DND-41 (cell line): Measurements from ENCODE around the gene HOXC5.

Experiments
- ATAC-seq: fragments of 200-7000 bp; cut with Tn5 transposase; 3 replicates; pipeline ENCODE4 v1.9.1; 2021; ENCODE audit warnings: low read depth; ENCODE audit not compliant: insufficient read depth
- DNase-seq: peaks from one replicate; pipeline ENCODE4 v3.0.0-alpha.2; 2020
- H2AFZ ChIP-seq: 2 replicates; pipeline ENCODE4 v1.6.0; 2012; ENCODE audit warnings: low read depth, low read length
- H3K27ac ChIP-seq: 2 replicates; pipeline ENCODE4 v1.5.1; 2012; ENCODE audit warnings: low read length, inconsistent platforms
- H3K27me3 ChIP-seq: fragments of 200-600 bp; sonication (generic); 2 replicates; pipeline ENCODE4 v1.6.0; 2012; ENCODE audit warnings: low read length, mild to moderate bottlenecking, inconsistent platforms; ENCODE audit not compliant: insufficient read depth, poor library complexity
- H3K36me3 ChIP-seq: 2 replicates; pipeline ENCODE4 v1.5.1; 2012; ENCODE audit warnings: low read length, inconsistent platforms; ENCODE audit not compliant: insufficient read depth
- H3K4me1 ChIP-seq: 2 replicates; pipeline ENCODE4 v1.5.1; 2012; ENCODE audit warnings: mild to moderate bottlenecking, low read length; ENCODE audit not compliant: insufficient read depth
- H3K4me2 ChIP-seq: 2 replicates; pipeline ENCODE4 v1.6.0; 2012; ENCODE audit warnings: mild to moderate bottlenecking, moderate library complexity, low read length, inconsistent platforms; ENCODE audit not compliant: insufficient read depth
- H3K4me3 ChIP-seq, 2 experiments: fragments of 200-600 bp in 1 of 2; shearing (Covaris generic) in 1 of 2; 2 replicates each; pipeline ENCODE4 v1.5.1; 2012 to 2016; ENCODE audit warnings: inconsistent platforms in 2 of 2, low read length in 2 of 2, mild to moderate bottlenecking in 2 of 2, low read depth in 1 of 2, moderate library complexity in 1 of 2
- H3K79me2 ChIP-seq: 2 replicates; pipeline ENCODE4 v1.6.0; 2012; ENCODE audit warnings: low read length, inconsistent platforms; ENCODE audit not compliant: insufficient read depth
- H3K9ac ChIP-seq: 2 replicates; pipeline ENCODE4 v1.6.0; 2012; ENCODE audit warnings: low read depth, mild to moderate bottlenecking, inconsistent platforms, low read length, moderate library complexity
- H3K9me3 ChIP-seq: 2 replicates; pipeline ENCODE4 v1.5.1; 2012; ENCODE audit warnings: low read length, moderate library complexity, mild to moderate bottlenecking, inconsistent platforms; ENCODE audit not compliant: insufficient read depth, severe bottlenecking
- H4K20me1 ChIP-seq: 2 replicates; pipeline ENCODE4 v1.6.0; 2012; ENCODE audit warnings: low read length; ENCODE audit not compliant: insufficient read depth
- EZH2 ChIP-seq: IDR thresholded peaks from 3 replicates; pipeline ENCODE4 v1.6.1; 2012; ENCODE audit warnings: borderline replicate concordance, low read depth, mild to moderate bottlenecking, moderate library complexity, low read length, inconsistent platforms; ENCODE audit not compliant: severe bottlenecking
- TF ChIP-seq, protein P1 (sequence below): IDR thresholded peaks from 2 replicates; pipeline ENCODE4 v1.5.1; 2012; ENCODE audit warnings: borderline replicate concordance, low read length, moderate library complexity, mild to moderate bottlenecking; ENCODE audit not compliant: poor library complexity, severe bottlenecking; ENCODE audit errors: extremely low read depth

The HOXC5 gene

DNA sequence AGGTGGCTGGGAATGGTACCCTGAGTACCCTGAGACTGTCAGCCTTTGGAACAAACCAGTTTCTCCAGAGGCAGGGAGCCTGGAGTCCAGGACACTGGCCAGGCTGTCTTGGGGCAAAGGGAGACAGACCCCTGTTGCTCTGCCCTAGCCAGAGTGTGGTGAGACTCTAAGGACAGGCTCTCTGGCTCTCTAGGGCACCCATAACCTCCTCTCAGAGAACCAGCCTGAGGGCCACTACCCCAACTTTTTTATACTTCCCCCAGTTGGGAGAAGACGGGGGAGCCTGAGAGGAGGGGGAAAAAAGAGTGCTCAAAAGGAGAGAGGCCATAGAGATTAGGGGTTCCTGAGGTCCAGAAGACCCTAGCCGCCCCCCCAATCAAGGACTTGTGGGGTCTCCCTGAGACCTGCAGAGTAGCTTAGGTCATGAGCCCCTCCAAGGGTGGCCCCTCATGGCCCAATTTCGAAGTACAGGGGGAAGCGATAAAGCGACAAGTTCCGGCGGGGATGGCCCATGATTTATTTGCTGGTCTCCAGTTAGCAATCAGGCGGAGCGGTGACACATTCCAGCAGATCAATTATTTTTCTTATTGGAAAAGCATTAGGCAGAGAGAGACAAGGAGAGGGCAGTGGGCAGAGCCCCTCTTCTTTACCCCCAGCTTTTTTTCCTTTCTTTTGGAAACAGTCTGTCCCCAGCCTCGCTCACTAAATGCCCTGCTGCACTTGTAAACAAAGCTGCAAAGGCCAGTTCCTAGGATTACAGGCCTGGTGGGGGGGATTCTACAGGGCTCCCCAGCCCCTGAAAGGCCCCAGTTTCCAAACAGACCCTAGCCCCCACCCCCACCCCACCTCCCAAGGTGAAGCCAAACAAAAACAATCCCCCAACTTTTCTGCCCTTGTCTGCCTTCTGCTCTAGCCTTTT, 22.5 kb upstream of the HOXC5 start:
- no peak overlapping the region for H2AFZ ChIP-seq
- no peaks in the 10 kb centered on the region for H3K79me2 ChIP-seq
- DNase-seq: no peak
- no peaks in the 10 kb centered on the region for H3K36me3 ChIP-seq
- no peak for ATAC-seq
- no peaks in the 10 kb centered on the region for H3K9me3 ChIP-seq
- H3K9ac ChIP-seq: no peak overlapping the region
- TF ChIP-seq, protein P1, sequence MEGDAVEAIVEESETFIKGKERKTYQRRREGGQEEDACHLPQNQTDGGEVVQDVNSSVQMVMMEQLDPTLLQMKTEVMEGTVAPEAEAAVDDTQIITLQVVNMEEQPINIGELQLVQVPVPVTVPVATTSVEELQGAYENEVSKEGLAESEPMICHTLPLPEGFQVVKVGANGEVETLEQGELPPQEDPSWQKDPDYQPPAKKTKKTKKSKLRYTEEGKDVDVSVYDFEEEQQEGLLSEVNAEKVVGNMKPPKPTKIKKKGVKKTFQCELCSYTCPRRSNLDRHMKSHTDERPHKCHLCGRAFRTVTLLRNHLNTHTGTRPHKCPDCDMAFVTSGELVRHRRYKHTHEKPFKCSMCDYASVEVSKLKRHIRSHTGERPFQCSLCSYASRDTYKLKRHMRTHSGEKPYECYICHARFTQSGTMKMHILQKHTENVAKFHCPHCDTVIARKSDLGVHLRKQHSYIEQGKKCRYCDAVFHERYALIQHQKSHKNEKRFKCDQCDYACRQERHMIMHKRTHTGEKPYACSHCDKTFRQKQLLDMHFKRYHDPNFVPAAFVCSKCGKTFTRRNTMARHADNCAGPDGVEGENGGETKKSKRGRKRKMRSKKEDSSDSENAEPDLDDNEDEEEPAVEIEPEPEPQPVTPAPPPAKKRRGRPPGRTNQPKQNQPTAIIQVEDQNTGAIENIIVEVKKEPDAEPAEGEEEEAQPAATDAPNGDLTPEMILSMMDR: no peak
- TF ChIP-seq EZH2: no peak
- H3K4me2 ChIP-seq: no peak overlapping the region
- H3K4me3 ChIP-seq: no peak overlapping the region
- peaks cover 8% of the 10 kb centered on the region for H3K4me1 ChIP-seq
- no peaks in the 10 kb centered on the region for H4K20me1 ChIP-seq
- no peak overlapping the region for H3K27ac ChIP-seq
- H3K27me3 ChIP-seq: peaks cover 80% of the 10 kb centered on the region

DNA sequence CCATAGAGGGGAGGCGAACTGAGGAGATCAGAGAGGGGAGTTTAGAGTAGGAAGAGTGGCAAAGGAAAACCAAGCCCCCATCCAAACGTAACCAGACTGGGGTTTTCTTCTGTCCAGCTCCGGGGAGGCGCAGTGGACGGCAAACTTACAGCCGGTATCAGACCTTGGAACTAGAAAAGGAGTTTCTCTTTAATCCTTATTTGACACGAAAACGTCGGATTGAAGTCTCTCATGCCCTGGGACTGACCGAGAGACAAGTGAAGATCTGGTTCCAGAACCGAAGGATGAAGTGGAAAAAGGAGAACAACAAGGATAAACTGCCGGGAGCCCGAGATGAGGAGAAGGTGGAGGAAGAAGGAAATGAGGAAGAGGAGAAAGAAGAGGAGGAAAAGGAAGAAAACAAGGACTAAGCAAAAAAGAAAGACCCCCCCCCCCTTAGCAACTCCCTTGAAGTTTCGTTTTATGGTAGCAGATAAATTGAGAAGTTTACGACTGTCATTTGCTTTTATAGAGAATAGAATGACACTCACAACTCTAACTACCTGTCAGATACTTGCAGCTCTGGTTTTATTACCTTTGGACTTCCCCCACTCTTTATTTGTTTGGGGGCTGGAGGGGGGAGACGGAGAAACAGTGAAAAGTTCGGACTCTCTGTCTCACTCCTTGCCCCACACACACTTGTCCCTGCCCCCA, 21.7 kb upstream of the HOXC5 start:
- Histone ChIP-seq H3K36me3 (no peaks in the 10 kb centered on the region), H3K27me3 (peaks cover 81% of the 10 kb centered on the region), H4K20me1 (no peaks in the 10 kb centered on the region), H3K79me2 (no peaks in the 10 kb centered on the region), H2AFZ (0 out of 2 replicates have a peak overlapping the region, but pooled peaks have one; percentile 26), H3K9ac (no peak overlapping the region), H3K27ac (no peak overlapping the region), H3K4me2 (no peak overlapping the region), H3K4me1 (peaks cover 4% of the 10 kb centered on the region), H3K9me3 (no peaks in the 10 kb centered on the region), H3K4me3 (no peak overlapping the region)
- DNase-seq (no peak), ATAC-seq (no peak)
- TF ChIP-seq EZH2: no peak
- TF ChIP-seq, protein P1: no peak

DNA sequence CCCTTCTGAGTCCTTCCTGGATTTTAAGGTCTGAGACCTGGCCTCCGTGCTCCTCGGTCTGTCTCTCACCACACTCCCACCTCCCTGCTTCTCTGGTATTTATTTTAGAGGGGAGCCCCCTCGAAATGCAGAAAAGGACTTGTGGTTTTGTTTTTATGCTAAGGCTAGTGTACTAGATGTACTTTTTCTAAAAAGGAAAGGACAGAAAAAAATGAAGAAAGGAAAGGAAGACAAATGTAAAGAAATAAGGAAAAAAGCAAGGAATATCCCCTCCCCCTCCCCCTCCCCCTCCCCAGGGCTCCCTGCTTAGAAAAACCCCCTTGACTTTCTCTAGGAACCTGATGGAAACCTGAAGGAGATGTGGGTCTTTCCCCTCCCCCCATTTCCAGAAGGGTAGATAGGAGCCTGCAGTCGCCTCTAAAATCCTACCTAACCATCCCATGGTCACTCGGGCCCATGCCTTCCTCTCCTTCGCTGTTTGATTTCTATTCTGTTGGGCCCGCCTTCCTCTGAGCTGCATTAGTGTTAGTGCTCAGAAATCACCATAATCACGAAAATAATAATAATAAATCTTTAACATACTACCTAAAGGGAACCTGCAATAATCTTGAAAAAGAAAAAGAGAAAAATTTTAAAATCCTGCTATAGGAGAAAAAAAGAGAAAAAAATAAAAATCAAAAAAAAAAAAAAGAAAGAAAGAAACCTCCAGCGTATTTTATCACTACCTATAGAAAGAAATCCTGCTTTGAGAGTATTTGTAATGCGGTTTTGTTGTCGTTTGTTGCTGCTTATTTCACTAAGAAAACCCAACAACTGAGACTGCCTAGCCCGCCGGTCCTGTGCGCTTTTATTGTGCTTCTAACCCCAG, 21.0 kb upstream of the HOXC5 start:
- H3K27ac ChIP-seq: no peak overlapping the region
- peaks cover 4% of the 10 kb centered on the region for H3K4me1 ChIP-seq
- H4K20me1 ChIP-seq: no peaks in the 10 kb centered on the region
- no peaks in the 10 kb centered on the region for H3K36me3 ChIP-seq
- ATAC-seq: no peak
- TF ChIP-seq, protein P1: no peak
- TF ChIP-seq EZH2: no peak
- DNase-seq: no peak
- H3K4me2 ChIP-seq: no peak overlapping the region
- H3K27me3 ChIP-seq: peaks cover 79% of the 10 kb centered on the region
- no peak overlapping the region for H3K9ac ChIP-seq
- no peak overlapping the region for H3K4me3 ChIP-seq
- H3K79me2 ChIP-seq: no peaks in the 10 kb centered on the region
- no peaks in the 10 kb centered on the region for H3K9me3 ChIP-seq
- H2AFZ ChIP-seq: no peak overlapping the region
